AG20443 (cell line): Measurements from ENCODE around the gene PSMB1.
"Not testable (repeated sequence)": the region's sequence is repeated elsewhere in the genome, so short reads cannot be mapped to it uniquely, and the experiment has no call there.

ENCODE experiments used
- DNase-seq: peaks from one replicate; pipeline ENCODE4 v3.0.0; 2012; ENCODE audit warnings: low spot score, mixed read lengths

Gene PSMB1

DNA sequence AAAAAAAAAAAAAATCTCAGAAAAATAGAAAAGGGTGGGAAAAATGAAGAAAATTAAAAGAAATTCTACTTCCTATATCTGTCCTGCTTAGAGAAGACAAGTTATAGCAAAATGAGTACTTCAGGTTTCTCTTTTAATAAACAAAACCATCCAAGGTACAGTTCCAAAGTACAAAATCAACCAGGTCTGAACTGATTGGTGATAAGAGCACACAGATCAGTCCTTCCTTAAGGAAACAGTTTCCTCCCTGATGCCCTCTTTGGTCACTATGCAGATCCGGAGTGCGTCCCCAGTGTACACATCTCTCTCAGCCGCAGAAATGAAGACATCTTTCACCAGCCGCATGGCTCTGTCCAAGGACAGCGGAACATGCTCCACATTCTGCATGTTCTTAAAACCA is 18.1 kb downstream of the PSMB1 start:
- no peak for DNase-seq

DNA sequence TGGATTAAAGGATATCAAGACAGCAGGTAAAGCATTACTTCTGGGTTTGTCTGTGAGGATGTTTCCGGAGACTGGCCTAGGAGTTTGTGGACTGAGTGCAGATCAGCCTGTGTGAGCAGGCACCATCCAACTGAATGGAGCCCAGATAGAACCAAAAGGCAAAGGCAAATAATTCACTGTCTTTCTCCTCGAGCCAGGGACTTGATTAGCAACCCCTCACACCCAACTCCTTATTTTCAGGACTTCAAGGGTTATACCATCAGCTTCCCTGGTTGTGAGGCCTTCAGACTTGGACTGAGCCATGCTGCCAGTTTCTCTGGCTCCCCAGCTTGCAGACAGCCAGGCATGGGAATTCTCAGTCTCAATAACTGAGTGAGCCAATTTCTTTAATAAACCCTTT is 19.3 kb downstream of the PSMB1 start:
- no peak for DNase-seq

DNA sequence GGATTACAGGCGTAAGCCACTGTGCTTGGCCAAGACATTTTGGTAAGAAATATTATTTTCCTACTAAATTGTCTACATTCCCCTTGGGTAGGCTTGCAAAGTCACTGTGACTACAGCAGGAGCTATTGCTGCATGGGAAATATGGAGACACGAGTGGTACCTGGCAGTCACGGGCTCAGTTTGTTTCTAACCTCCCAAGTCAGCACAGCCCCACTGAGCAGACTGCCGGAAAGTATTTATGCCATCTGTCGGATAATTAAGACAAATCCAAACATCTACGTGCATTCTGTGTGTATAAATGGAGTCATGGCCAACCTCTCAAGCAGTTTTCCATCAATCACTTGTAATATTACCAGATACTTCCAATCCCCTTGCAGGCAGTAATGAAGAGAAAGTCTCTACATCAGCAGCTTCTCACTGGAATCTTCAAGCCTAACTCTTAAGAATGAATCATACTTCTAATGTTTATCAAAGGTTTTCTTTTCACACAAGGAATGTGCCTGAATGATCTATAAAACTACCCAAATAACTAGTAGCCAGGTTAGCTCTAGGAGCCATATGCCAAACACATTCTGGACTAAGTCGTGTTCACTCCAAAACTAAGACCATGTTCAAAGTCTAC is 20.1 kb downstream of the PSMB1 start:
- no peak for DNase-seq

DNA sequence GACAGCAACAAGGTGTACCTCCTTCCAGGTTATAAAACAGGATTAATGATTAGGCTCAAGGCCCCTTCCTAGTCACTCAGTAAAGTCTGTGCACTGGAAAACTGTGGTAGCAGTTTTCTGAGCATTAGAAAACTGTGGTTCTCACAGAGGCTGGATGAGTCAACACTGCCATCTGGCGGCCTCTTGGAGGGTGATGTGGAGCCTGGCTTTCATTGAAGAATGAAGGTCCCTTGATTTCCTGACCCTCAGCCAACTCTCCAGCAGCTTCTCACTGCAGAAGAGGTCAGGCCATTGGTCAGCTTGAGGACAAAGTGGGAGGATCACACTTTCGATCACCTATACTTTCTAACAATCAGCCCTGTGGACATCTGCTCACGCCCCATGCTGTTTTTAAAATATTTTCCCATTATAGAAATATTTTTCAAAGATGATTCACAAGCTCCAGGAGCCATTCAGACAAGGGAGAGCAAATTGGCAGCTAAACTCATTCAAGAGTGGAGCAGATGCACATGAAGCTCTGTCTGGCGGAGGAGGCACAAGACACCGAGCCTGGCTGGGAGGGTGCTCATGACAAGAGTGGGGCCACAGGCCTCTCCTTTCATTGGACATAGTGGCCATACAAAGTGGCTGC is 23.2 kb downstream of the PSMB1 start:
- peak; percentile 89 for DNase-seq

DNA sequence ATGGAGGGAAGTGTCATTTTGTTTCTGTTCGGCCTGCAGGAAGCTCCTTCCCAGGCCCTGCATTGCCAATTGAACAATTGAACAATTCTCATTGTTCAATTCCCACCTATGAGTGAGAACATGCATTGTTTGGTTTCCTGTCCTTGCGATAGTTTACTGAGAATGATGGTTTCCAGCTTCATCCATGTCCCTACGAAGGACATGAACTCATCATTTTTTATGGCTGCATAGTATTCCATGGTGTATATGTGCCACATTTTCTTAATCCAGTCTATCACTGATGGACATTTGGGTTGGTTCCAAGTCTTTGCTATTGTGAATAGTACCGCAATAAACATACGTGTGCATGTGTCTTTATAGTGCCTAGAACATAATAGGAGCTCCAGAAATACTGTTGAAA is 25.1 kb downstream of the PSMB1 start:
- DNase-seq = not testable (repeated sequence)

DNA sequence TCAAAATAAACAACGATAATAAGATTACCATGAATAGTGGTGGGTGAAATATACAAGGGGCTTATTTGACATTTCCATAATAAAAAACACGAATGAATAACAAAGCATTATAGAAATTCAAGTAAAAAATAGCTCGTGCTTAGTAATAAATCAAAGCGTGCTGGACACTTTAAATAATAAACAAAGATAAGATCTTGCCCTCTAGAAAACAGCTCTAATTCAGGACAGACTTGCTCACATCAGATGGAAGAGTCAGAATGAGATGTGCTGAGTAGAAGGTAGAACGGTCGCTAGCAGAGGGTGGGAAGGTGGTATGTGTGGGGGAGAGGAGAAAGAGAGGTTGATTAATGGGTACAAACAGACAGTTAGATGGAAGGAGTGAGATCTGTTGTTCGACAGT is 27.3 kb downstream of the PSMB1 start:
- DNase-seq = no peak

DNA sequence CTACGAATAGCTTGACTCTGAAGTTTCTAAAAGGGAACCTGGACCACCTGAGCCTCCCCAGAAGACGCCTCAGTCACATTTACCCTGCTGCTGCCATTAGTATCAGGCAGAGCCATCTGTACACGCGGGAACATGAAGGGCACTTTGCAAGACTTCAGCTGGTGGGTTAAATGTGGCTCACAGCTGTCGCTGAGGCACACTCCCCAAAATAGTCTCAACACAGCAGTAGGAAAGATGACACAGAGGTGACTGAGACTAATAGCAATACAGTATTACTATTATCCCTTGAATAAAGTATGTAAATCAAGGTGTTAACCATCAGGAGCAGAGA is 29.0 kb downstream of the PSMB1 start:
- no peak for DNase-seq

DNA sequence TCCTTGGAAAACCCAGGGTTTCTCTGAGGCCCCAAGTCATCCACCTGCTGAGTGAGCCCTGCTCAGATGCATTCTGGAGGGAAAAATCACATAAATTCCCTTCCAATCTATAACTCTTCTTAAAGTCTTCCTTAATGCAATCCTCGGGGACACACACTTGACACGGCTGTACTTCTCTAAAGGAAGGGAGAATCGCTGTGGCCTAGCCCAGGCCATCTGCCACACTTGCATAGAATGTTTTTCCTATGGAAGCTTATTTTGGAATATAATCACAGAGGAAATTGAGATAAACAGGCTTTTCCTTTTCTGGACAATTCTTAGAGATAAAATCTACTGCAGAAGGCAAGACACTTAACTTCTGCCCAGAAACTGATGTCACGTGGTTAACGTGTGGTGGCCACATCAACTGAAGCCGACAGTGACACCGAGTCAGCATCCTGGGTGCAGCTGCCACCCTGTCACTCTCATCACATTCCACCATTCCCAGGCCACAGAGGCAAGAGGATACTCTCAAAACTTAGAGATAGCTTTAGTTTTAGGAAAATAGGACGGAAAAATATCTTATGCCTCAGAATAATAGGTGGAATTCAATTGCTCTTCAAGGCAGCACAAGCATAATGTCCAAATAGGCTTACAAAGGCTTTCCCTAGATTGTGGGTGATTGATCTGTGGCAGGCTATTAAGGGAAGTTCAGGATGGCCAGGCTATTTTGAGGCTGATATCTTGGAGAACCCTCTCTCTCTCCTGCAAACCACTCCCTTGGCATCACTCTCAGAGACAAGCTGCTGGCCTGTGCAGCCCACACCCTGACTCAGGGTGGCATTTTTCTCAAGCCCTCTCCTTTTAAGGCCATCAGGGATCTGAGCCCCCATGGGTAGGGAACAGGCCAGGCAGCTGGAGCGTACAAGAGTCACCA is 29.6 kb downstream of the PSMB1 start:
- peak; percentile 20 for DNase-seq

DNA sequence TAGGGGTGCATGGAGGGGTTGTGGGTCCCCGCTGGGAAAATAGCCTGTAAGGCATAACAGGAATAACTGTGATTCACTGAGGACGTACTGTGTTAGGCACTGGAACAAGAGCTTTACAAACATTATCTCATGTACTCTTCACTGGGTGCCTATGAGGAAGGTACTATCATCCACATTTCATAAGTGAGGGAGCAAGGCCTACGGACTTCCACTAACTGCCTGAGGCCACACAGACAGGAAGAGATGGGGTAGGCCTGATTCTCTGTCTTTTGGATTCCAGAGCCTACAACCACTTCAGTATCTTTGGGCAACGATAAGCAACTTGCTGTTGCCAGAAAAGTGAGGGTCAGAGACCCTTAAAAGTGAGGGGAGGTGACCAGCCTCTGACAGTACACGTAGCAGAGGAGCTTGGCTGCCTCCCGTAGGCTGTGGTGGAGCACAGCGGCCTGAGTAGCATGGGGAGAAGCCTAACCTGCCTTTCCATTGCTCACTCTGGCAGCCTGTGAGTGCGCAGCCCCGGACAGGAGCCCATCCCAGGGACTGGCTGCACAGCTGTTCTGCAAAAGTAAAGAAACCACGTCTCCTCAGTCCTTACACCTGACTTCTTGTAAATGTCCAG is 30.4 kb downstream of the PSMB1 start:
- DNase-seq = peak; percentile 34

DNA sequence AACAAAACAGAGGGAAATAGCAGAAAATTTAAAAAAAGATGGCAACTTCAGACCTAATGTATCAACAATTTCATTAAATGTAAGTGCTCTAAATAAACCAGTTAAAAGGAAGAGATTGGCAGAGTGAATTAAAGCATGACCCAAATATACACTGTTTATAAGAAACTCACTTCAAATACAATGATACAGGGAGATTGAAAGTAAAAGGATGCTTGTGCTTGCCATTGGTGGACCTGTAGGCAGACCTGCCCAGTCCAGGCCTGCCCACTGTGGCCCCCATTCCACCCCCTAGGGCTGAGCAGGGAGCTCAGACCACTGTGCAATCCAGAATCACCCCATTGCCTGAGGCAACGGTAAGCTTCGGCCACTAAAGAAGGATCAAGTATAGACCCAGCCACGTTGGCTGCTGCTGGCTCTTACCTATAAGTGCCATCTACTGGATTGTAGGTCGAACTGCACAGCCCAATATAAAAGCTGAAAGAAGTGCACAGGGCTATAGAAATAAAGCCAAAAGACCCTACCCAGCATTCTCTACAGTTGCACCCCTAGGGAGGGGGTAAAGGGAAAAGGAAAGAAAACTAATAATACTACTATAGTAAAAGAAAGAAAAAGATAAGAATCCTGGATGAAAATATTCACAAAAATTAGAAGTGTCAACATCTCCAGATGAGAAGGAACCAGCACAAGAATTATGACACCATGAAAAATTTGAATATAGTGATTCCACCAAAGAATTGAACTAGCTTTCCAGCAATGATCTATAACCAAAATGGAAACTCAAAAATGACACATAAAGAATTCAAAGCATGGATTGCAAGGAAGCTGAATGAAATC is 36.1 kb downstream of the PSMB1 start:
- DNase-seq = peak; percentile 69

DNA sequence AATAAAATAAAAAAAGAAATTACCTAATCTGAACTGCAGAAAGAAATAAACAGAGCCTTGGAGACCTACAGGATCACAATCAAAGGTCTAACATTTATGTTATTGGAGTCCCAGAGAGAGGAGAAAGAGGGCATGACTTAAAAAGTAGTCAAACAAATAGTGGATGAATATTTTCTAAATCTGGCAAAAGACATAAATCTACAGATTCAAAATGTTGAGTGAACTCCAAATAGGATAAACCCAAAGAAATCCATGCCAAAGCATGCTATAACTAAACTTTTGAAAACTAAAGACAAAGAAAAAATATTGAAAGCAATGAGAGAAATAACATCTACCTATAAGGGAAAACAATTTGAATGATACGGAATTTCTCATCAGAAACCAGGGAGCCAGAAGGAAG is 38.2 kb downstream of the PSMB1 start:
- no peak for DNase-seq

DNA sequence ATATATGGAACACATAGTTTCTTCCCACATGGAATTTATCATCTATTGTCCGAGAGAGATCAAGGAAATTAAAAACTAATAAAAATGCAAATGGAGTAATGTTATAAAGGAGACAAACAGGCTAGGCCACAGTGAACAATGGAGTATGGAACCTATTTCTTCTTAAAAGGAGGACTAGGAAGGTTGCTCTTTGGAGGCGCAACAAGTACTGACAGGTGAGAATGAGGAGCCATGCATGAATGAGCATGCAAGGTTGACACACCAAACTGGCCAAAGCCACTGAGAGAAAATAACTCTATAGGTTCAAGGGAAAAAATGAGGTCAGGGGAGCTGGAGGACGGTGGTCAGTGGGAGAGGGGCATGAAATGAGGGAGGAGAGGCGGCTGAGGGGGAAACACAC is 40.9 kb downstream of the PSMB1 start:
- DNase-seq = no peak

DNA sequence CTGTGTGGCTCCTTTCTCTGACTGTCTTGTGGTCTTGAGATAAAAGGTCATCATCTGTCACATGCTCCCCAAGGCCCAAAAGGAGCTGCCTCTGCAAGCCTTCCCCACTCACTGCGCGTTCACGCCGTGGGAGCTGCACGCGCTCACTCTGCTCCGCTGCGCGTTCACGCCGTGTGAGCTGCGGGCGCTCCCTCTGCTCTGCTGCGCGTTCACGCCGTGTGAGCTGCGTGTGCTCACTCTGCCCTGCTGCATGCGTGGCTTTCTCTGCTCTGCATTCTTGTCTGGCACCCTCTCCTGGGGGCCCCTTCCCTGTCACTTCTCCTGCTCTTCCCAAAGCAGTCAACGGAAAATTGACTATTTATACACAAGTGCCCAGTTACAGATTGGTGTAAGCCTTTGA is 42.5 kb downstream of the PSMB1 start:
- DNase-seq = no peak

DNA sequence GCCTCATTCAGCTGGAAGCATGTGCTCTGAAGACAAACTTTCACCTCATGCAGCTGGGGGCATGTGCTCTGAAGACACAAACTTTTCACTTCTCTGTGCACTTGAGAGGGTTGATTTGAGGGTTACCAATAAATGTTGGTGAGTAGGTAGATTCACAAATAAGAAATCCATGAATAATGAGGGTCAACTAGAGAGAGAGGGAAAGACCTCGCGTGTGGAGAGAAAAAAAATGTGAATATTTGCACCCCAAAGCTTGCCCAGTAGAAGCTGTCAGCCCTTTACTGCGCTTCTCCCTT is 43.4 kb downstream of the PSMB1 start:
- DNase-seq = no peak

DNA sequence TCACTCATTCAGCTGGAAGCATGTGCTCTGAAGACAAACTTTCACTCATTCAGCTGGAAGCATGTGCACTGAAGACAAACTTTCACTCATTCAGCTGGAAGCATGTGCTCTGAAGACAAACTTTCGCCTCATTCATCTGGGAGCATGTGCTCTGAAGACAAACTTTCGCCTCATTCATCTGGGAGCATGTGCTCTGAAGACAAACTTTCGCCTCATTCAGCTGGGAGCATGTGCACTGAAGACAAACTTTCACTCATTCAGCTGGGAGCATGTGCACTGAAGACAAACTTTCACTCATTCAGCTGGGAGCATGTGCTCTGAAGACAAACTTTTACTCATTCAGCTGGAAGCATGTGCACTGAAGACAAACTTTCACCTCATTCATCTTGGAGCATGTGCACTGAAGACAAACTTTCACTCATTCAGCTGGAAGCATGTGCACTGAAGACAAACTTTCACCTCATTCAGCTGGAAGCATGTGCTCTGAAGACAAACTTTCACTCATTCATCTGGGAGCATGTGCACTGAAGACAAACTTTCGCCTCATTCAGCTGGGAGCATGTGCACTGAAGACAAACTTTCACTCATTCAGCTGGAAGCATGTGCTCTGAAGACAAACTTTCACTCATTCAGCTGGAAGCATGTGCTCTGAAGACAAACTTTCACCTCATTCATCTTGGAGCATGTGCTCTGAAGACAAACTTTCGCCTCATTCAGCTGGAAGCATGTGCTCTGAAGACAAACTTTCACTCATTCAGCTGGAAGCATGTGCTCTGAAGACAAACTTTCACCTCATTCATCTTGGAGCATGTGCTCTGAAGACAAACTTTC is 44.0 kb downstream of the PSMB1 start:
- DNase-seq = not testable (repeated sequence)

DNA sequence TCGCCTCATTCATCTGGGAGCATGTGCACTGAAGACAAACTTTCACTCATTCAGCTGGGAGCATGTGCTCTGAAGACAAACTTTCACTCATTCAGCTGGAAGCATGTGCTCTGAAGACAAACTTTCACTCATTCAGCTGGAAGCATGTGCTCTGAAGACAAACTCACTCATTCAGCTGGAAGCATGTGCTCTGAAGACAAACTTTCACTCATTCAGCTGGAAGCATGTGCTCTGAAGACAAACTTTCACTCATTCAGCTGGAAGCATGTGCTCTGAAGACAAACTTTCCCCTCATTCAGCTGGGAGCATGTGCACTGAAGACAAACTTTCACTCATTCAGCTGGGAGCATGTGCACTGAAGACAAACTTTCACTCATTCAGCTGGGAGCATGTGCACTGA is 44.8 kb downstream of the PSMB1 start:
- DNase-seq = not testable (repeated sequence)

DNA sequence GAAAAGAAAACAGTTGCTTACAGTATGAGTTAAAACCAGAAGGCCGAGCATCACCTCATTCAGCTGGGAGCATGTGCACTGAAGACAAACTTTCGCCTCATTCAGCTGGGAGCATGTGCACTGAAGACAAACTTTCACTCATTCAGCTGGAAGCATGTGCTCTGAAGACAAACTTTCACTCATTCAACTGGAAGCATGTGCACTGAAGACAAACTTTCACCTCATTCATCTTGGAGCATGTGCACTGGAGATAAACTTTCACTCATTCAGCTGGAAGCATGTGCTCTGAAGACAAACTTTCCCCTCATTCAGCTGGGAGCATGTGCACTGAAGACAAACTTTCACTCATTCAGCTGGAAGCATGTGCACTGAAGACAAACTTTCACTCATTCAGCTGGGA is 45.4 kb downstream of the PSMB1 start:
- not testable (repeated sequence) for DNase-seq

DNA sequence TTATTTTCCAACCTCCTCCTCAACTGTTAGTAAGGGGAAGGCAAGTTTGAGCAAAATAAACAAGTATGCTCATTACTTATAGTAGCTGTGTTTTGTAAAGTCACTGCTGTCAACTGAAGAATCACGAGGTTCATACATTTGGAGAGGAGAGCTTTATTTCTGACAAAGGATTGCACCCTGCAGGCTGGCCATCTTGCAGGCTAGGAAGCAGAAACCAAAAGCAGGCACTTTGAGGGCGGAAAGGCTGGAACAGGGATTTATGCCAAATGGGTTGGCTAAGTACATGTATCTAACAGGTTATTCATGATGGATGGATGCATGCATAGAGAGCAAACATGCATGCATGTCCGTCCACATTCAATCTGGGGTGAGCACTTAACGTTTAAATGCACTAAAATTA is 46.7 kb downstream of the PSMB1 start:
- DNase-seq = no peak

DNA sequence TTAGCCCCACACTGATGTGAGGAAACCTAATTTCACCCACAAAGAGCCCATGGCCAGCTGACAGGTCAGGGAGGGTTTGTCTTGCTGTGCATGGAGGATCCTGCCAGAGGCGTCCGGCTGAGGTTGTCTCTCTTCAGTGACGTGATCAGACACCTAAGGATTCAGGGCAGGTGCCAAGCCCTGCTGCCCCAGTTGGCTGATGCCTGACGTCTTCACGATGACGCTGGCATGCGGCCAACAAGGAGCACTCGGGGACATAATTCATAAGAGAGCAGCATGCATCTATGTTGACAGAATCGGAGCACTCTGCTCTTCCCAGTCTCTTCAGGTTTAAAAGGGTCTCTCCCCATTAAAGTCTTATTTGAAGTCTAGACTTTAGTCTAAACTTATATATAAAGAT is 47.8 kb downstream of the PSMB1 start:
- no peak for DNase-seq

DNA sequence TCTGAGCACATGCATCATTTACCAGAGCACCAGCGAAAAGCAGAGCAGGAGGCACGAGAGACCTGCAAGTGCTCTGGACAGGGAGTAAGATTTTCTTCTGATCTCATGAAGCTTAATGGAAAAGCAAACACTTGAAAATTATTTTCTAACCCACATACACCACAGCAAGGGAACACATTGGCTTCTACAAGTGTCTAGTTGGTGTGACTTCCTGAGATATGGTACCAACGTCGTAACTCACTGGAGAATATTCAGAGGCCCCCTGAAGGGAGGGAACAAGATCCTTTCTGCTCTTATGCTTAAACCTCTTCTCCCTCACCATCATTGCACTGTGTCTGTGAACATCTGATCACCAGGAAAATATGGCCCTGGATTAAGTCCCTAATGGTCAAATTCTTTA is 48.6 kb downstream of the PSMB1 start:
- no peak for DNase-seq

DNA sequence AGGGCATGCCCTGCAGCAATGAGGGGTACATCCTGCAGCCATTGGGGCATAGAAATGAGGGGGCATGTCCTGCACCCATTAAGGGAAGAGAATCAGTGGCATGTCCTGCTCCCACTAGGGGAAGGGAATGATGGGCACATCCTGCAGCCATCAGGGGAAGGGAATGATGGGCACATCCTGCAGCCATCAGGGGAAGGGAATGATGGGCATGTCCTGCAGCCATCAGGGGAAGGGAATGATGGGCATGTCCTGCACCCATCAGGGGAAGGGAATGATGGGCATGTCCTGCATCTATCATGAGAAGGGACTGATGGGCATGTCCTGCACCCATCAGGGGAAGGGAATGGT is 49.7 kb downstream of the PSMB1 start:
- DNase-seq = no peak
